Muscle layer of colon (tissue), 2 donors: ENCODE measurements around the gene CDS1.
"Not testable (repeated sequence)": the region's sequence is repeated elsewhere in the genome, so short reads cannot be mapped to it uniquely, and the experiment has no call there.

Source experiments
- H3K27ac ChIP-seq: one replicate; pipeline ENCODE4 v1.7.0; 2013; ENCODE audit warnings: low read depth, mild to moderate bottlenecking, low read length, moderate library complexity
- H3K27me3 ChIP-seq, 2 donors: one replicate each; pipeline ENCODE4 v1.7.0; 2013; ENCODE audit warnings: low read length in 2 of 2, mild to moderate bottlenecking in 2 of 2; ENCODE audit not compliant: insufficient read depth in 2 of 2, control insufficient read depth in 1 of 2
- H3K36me3 ChIP-seq: one replicate; pipeline ENCODE4 v1.7.0; 2013; ENCODE audit warnings: mild to moderate bottlenecking, low read length; ENCODE audit not compliant: insufficient read depth
- H3K4me1 ChIP-seq: one replicate; pipeline ENCODE4 v1.7.0; 2013; ENCODE audit warnings: mild to moderate bottlenecking, low read length; ENCODE audit not compliant: insufficient read depth
- H3K4me3 ChIP-seq, 2 donors: one replicate each; pipeline ENCODE4 v1.7.0; 2013; ENCODE audit warnings: low read length in 2 of 2, low read depth in 1 of 2, mild to moderate bottlenecking in 1 of 2, moderate library complexity in 1 of 2
- H3K9ac ChIP-seq: one replicate; pipeline ENCODE4 v1.7.0; 2013; ENCODE audit warnings: low read length
- H3K9me3 ChIP-seq: one replicate; pipeline ENCODE4 v1.7.0; 2013; ENCODE audit warnings: mild to moderate bottlenecking, low read length
- donor health status: abdominal sarcoma.
- donor health status: Adenocarcinoma of cecum.

The CDS1 gene

GRCh38 chr4:84677093-84677492, 94.2 kb downstream of the CDS1 start:
- Histone ChIP-seq H3K4me1 (peaks cover 5% of the 10 kb centered on the region), H3K9me3 (no peaks in the 10 kb centered on the region), H3K27me3 (no peaks in the 10 kb centered on the region), H3K4me3 (no peak overlapping the region), H3K36me3 (peaks cover 49% of the 10 kb centered on the region), H3K9ac (no peak overlapping the region), H3K27ac (no peak overlapping the region)

- Histone ChIP-seq H3K4me1 (peaks cover 5% of the 10 kb centered on the region), H3K27ac (no peak overlapping the region), H3K36me3 (peaks cover 48% of the 10 kb centered on the region), H3K9ac (no peak overlapping the region), H3K27me3 (no peaks in the 10 kb centered on the region), H3K9me3 (no peaks in the 10 kb centered on the region), H3K4me3 (no peak overlapping the region)
Measured at GRCh38 chr4:84677995-84678394, 95.1 kb downstream of the CDS1 start.

GRCh38 chr4:84678976-84679744, 96.2 kb downstream of the CDS1 start:
- Histone ChIP-seq H3K4me3 (no peak overlapping the region), H3K9me3 (no peaks in the 10 kb centered on the region), H3K9ac (no peak overlapping the region), H3K36me3 (peaks cover 59% of the 10 kb centered on the region), H3K27ac (no peak overlapping the region), H3K4me1 (no peaks in the 10 kb centered on the region), H3K27me3 (no peaks in the 10 kb centered on the region)

- no peaks in the 10 kb centered on the region for H3K4me1 ChIP-seq
- peaks cover 55% of the 10 kb centered on the region for H3K36me3 ChIP-seq
Measured at GRCh38 chr4:84680956-84681355, 98.0 kb downstream of the CDS1 start.

GRCh38 chr4:84681486-84682274, 98.8 kb downstream of the CDS1 start:
- Histone ChIP-seq H3K36me3 (peaks cover 49% of the 10 kb centered on the region), H3K27me3 (no peaks in the 10 kb centered on the region), H3K27ac (no peak overlapping the region), H3K4me3 (no peak overlapping the region), H3K9ac (no peak overlapping the region), H3K4me1 (no peaks in the 10 kb centered on the region), H3K9me3 (no peaks in the 10 kb centered on the region)

More at GRCh38 chr4:84680956-84681355, 98.0 kb downstream of the CDS1 start:
- no peaks in the 10 kb centered on the region for H3K27me3 ChIP-seq
- H3K27ac ChIP-seq, result no peak overlapping the region
- H3K4me3 ChIP-seq, result no peak overlapping the region
- H3K9me3 ChIP-seq, result no peaks in the 10 kb centered on the region
- no peak overlapping the region for H3K9ac ChIP-seq

- peaks cover 41% of the 10 kb centered on the region for H3K36me3 ChIP-seq
- not testable (repeated sequence) for H3K9me3 ChIP-seq, H3K4me3 ChIP-seq, H3K9ac ChIP-seq, H3K27ac ChIP-seq, H3K4me1 ChIP-seq, H3K27me3 ChIP-seq
Measured at GRCh38 chr4:84682661-84683060, 99.7 kb downstream of the CDS1 start.

GRCh38 chr4:84683064-84683850, 100.3 kb downstream of the CDS1 start:
- no peak overlapping the region for H3K27ac ChIP-seq
- no peak overlapping the region for H3K4me3 ChIP-seq
- H3K36me3 ChIP-seq, result peaks cover 42% of the 10 kb centered on the region
- no peaks in the 10 kb centered on the region for H3K9me3 ChIP-seq
- H3K4me1 ChIP-seq, result no peaks in the 10 kb centered on the region
- H3K27me3 ChIP-seq, result no peaks in the 10 kb centered on the region
- no peak overlapping the region for H3K9ac ChIP-seq

- Histone ChIP-seq H3K9me3 (no peaks in the 10 kb centered on the region), H3K9ac (no peak overlapping the region), H3K4me1 (no peaks in the 10 kb centered on the region), H3K36me3 (peaks cover 33% of the 10 kb centered on the region), H3K27ac (no peak overlapping the region), H3K27me3 (no peaks in the 10 kb centered on the region), H3K4me3 (no peak overlapping the region)
Measured at GRCh38 chr4:84684361-84684760, 101.4 kb downstream of the CDS1 start.

GRCh38 chr4:84685105-84685504, 102.2 kb downstream of the CDS1 start:
- no peaks in the 10 kb centered on the region for H3K4me1 ChIP-seq
- H3K27ac ChIP-seq, result no peak overlapping the region
- no peak overlapping the region for H3K4me3 ChIP-seq
- H3K27me3 ChIP-seq, result no peaks in the 10 kb centered on the region
- H3K36me3 ChIP-seq, result peaks cover 33% of the 10 kb centered on the region
- no peak overlapping the region for H3K9ac ChIP-seq
- H3K9me3 ChIP-seq, result no peaks in the 10 kb centered on the region

- Histone ChIP-seq H3K27me3 (no peaks in the 10 kb centered on the region), H3K4me1 (no peaks in the 10 kb centered on the region), H3K27ac (no peak overlapping the region), H3K9me3 (no peaks in the 10 kb centered on the region), H3K9ac (no peak overlapping the region), H3K4me3 (no peak overlapping the region), H3K36me3 (peaks cover 43% of the 10 kb centered on the region)
Measured at GRCh38 chr4:84688605-84689004, 105.7 kb downstream of the CDS1 start.

- Histone ChIP-seq H3K4me3 (no peak overlapping the region), H3K9ac (no peak overlapping the region), H3K9me3 (no peaks in the 10 kb centered on the region), H3K4me1 (no peaks in the 10 kb centered on the region), H3K36me3 (peaks cover 40% of the 10 kb centered on the region), H3K27ac (no peak overlapping the region), H3K27me3 (no peaks in the 10 kb centered on the region)
Measured at GRCh38 chr4:84689197-84689596, 106.3 kb downstream of the CDS1 start.
